ENCODE data around the gene FAM110A.

The FAM110A gene

DNA sequence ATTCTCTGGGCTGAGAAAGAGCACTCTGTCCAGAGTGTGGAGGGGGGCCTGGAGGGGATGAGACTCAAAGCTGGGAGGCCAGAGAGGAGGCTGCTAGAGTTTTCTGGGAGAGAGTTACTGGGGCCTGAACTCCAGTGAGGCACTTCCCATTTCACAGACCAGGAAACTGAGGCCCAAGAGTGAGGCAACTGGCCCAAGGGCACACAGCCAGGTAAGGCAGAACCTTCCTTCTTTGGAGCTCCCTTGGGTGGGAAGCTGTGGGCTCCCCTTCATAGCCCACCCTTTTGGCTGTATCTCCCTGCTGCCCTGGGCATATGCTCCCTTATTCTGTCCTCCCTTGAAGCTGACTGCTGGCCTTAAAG lies 48.2 kb downstream of the FAM110A start:
- no peak for DNase-seq (ENCODE audit: low spot score)
- in situ Hi-C loops (cut with MboI; ENCODE audit: low sequenced_read_pairs, unreplicated experiment) = no loop called here
- TF ChIP-seq, protein P1, sequence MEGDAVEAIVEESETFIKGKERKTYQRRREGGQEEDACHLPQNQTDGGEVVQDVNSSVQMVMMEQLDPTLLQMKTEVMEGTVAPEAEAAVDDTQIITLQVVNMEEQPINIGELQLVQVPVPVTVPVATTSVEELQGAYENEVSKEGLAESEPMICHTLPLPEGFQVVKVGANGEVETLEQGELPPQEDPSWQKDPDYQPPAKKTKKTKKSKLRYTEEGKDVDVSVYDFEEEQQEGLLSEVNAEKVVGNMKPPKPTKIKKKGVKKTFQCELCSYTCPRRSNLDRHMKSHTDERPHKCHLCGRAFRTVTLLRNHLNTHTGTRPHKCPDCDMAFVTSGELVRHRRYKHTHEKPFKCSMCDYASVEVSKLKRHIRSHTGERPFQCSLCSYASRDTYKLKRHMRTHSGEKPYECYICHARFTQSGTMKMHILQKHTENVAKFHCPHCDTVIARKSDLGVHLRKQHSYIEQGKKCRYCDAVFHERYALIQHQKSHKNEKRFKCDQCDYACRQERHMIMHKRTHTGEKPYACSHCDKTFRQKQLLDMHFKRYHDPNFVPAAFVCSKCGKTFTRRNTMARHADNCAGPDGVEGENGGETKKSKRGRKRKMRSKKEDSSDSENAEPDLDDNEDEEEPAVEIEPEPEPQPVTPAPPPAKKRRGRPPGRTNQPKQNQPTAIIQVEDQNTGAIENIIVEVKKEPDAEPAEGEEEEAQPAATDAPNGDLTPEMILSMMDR (IDR thresholded peaks at IDR 0.05; ENCODE audit: borderline replicate concordance, control extremely low read depth, extremely low read depth, insufficient read depth, missing control alignments) = no peak

DNA sequence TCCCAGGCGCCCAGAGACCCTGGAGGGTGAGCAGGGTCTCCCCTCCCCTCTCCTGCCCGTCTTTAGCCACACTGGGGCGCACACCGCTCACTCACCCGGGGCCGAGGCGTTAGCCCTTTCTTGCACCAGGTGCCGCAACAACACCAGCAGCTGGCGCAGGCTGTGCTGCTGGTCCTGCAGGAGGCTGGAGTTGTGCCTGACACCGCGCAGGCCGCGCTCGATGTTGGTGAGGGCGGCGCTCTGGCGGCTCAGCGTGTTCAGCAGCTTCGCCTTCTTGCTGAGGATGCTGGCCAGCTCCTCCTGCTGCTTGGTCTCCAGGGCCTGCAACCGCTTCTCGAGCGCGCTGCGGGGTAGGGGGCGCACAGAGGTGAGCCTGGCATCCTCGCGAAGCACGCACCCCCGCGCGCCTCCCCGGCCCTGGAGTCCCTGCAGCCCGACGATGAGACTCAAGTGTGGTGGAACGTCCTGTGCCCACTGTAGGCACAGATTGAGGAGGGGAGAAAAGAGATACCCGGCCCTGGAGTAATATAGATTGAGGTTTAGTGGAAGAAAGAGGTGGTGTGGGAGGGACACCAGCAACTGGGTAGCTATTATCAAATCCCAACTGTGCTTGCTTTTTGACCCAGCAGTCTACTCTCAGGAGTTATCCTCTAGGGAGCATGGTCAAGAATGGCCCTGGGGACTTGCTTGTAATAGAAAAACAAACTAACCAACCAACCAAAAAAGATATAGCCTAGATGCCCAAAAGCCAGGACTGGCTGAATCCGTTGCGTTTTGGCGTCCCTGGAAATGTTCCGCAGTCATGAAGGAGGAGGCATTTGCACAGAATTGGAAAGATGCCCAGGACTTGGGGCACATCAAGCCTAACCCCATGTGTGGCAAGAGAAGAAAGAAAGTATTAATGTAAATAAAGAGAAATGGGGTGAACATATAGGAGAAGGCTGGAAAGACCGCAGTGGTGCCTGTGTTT lies 51.8 kb downstream of the FAM110A start:
- TF ChIP-seq, protein P1 (IDR thresholded peaks at IDR 0.05; ENCODE audit: borderline replicate concordance, control extremely low read depth, extremely low read depth, insufficient read depth, missing control alignments) = no peak
- in situ Hi-C loops (cut with MboI; ENCODE audit: low sequenced_read_pairs, unreplicated experiment) = no loop called here
- DNase-seq (ENCODE audit: low spot score) = no peak

DNA sequence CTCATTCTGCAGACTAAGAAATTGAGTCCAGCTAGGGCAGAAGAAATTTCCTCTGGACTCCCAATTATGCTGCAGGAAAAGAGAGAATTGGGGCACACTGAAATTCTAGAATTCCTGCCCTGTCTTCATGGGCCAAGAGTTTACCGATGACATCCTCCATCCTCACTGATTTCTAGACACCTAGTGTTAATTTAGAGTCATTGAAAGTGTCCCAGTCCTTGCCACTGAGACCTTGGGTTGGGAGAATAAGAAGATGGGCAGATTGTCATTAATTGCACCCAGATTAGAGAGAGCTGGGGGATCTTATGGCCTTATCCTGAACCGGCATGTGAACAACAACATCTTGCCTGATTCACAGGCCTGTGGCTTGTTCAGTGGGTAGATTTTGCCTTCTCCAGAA lies 53.6 kb downstream of the FAM110A start:
- in situ Hi-C loops (cut with MboI; ENCODE audit: low sequenced_read_pairs, unreplicated experiment) = no loop called here
- TF ChIP-seq, protein P1 (IDR thresholded peaks at IDR 0.05; ENCODE audit: borderline replicate concordance, control extremely low read depth, extremely low read depth, insufficient read depth, missing control alignments) = no peak
- DNase-seq (ENCODE audit: low spot score) = no peak

DNA sequence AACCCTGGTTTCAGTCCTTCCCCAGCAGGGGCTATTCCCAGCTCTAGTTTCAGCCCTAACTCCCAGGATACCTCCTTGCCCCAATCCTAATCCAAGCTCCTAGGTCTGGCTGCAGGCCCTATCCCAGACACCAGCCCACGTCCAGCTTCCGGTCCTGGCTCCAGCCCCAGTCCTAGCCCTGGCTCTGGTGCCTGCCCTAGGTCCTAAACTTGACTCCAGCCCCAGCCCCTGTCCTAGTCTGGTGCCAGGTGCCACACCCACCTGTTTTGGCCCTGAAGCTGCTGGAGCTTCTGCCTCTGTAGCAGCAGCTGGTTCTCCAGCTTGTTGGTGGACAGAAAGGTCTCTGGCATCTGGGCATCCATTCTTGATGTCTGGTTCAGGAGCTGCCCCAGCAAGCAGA lies 54.5 kb downstream of the FAM110A start:
- DNase-seq (ENCODE audit: low spot score) = no peak
- TF ChIP-seq, protein P1 (IDR thresholded peaks at IDR 0.05; ENCODE audit: borderline replicate concordance, control extremely low read depth, extremely low read depth, insufficient read depth, missing control alignments) = no peak
- in situ Hi-C loops (cut with MboI; ENCODE audit: low sequenced_read_pairs, unreplicated experiment) = no loop called here

DNA sequence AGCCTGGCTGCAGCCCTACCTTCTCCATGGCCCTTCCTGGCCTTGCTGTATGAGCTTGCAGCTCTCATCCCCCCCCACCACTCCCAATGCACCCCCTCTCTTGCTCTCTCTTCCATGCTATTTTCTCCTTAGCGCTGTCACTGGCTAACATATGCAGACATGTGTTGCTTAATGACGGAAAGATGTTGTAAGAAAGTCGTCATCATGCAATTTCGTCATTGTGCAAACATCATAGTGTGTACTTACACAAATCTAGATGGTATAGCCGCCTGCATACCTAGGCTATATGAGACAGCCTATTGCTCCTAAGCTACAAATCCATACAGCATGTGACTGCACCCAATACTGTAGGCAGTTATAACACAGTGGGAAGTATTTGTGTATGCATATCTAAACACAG lies 55.6 kb downstream of the FAM110A start:
- DNase-seq (ENCODE audit: low spot score) = no peak
- in situ Hi-C loops (cut with MboI; ENCODE audit: low sequenced_read_pairs, unreplicated experiment) = no loop called here
- TF ChIP-seq, protein P1 (IDR thresholded peaks at IDR 0.05; ENCODE audit: borderline replicate concordance, control extremely low read depth, extremely low read depth, insufficient read depth, missing control alignments) = no peak

DNA sequence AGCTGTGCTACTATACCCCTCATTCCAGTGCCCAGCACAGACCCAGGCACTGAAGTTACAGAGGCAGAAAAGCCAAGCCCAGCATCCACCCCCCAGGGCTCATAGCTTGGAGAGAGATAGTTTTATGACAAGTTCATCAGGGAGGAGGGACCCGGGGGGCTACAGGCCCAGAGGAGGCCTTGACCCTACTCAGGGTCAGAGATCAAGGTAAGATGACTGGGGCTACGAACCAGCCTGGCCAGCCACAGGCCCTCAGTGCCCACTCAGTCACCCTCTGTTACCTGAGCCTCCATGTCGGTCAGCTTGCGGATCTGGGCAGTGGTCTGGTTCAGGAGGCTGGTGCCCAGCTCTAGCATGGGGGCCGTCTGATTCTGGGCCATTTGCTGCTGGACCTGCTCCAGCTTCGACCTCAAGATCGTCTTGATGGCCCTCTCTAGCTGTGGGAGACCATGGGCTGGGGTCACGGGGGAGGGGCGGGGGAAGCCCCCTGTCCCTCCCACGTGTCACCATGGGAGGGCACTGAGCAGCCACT lies 56.5 kb downstream of the FAM110A start:
- TF ChIP-seq, protein P1 (IDR thresholded peaks at IDR 0.05; ENCODE audit: borderline replicate concordance, control extremely low read depth, extremely low read depth, insufficient read depth, missing control alignments) = no peak
- DNase-seq (ENCODE audit: low spot score) = no peak
- in situ Hi-C loops (cut with MboI; ENCODE audit: low sequenced_read_pairs, unreplicated experiment) = no loop called here

Data from GM13976 (cell line).